SK-N-SH (cell line): ENCODE measurements around the gene BRAF. TPM values are rescaled to one million over a fixed set of nuclear protein-coding genes. Genes with fewer than 3 reads are reported as not detected.

Experiments
- CTCF ChIA-PET: fragments of 300-600, 350-600 bp; formaldehyde crosslinking; extraction: SDS; loops from one replicate; lab custom pipeline; 2021; lab: Yijun Ruan, JAX
- POLR2A ChIA-PET: fragments of 350-600 bp; sonication (Branson Sonifier 250); formaldehyde crosslinking; extraction: SDS; loops from one replicate; lab custom pipeline; 2020; ENCODE audit warnings: antibody characterized with exemption, inconsistent platforms; lab: Yijun Ruan, JAX
- DNase-seq: peaks from one replicate; pipeline ENCODE4 v3.0.0; 2012
- H2AFZ ChIP-seq: fragments of 200-600 bp; sonication (generic); 2 replicates; pipeline ENCODE4 v1.8.1; 2016; ENCODE audit warnings: antibody characterized with exemption, mild to moderate bottlenecking, low read depth
- H3F3A ChIP-seq: fragments of 200-600 bp; sonication (generic); replicated peaks from 2 replicates; pipeline ENCODE3; 2016; ENCODE audit warnings: antibody characterized with exemption, mild to moderate bottlenecking; ENCODE audit not compliant: insufficient read depth
- H3K27ac ChIP-seq, 2 experiments: fragments of 200-500 bp in 1 of 2; fragments of 200-600 bp in 1 of 2; sonication (Bioruptor generic) in 1 of 2; sonication (generic), shearing (Covaris generic) in 1 of 2; 2 replicates each; pipeline versions ENCODE4 v1.5.1 to v1.6.1; 2014 to 2016; ENCODE audit warnings: low read depth in 2 of 2, inconsistent platforms in 1 of 2, low read length in 1 of 2, mild to moderate bottlenecking in 1 of 2, mixed read lengths in 1 of 2
- H3K27me3 ChIP-seq: fragments of 200-600 bp; sonication (generic), shearing (Covaris generic); 2 replicates; pipeline ENCODE4 v1.6.1; 2016; ENCODE audit warnings: mixed run types; ENCODE audit not compliant: insufficient read depth
- H3K36me3 ChIP-seq, 2 experiments: fragments of 200-500 bp in 1 of 2; fragments of 200-600 bp in 1 of 2; sonication (Bioruptor generic) in 1 of 2; sonication (generic) in 1 of 2; replicated peaks in 1 of 2; 2 replicates each; pipeline versions ENCODE3 to v1.5.1; 2014 to 2016; ENCODE audit warnings: low read length in 1 of 2, mild to moderate bottlenecking in 1 of 2; ENCODE audit not compliant: insufficient read depth in 2 of 2, control insufficient read depth in 1 of 2
- H3K4me1 ChIP-seq, 2 experiments: fragments of 200-500 bp in 1 of 2; fragments of 200-600 bp in 1 of 2; sonication (Bioruptor generic) in 1 of 2; sonication (generic), shearing (Covaris generic) in 1 of 2; 2 replicates each; pipeline versions ENCODE4 v1.5.1 to v1.6.1; 2014 to 2016; ENCODE audit warnings: low read depth in 1 of 2, low read length in 1 of 2, mixed run types in 1 of 2; ENCODE audit not compliant: insufficient read depth in 2 of 2, control insufficient read depth in 1 of 2
- H3K4me2 ChIP-seq: fragments of 200-600 bp; sonication (generic), shearing (Covaris generic); 2 replicates; pipeline ENCODE4 v1.6.1; 2017; ENCODE audit warnings: mixed run types
- H3K4me3 ChIP-seq, 2 experiments: fragments of 200-500 bp in 1 of 2; fragments of 200-600 bp in 1 of 2; sonication (Bioruptor generic) in 1 of 2; sonication (generic), shearing (Covaris generic) in 1 of 2; 2 replicates each; pipeline versions ENCODE4 v1.5.1 to v1.8.1; 2014 to 2016; ENCODE audit warnings: low read depth in 2 of 2, inconsistent platforms in 1 of 2, low read length in 1 of 2, mild to moderate bottlenecking in 1 of 2, mixed read lengths in 1 of 2, moderate library complexity in 1 of 2
- H3K79me2 ChIP-seq: fragments of 200-600 bp; sonication (generic); 2 replicates; pipeline ENCODE4 v1.8.1; 2017; ENCODE audit warnings: mild to moderate bottlenecking; ENCODE audit not compliant: insufficient read depth
- H3K9ac ChIP-seq: fragments of 200-600 bp; sonication (generic); 2 replicates; pipeline ENCODE4 v1.6.1; 2017; ENCODE audit warnings: mixed run types
- H3K9me2 ChIP-seq: fragments of 200-600 bp; sonication (generic); 2 replicates; pipeline ENCODE4 v1.6.1; 2017; ENCODE audit warnings: mixed run types
- H3K9me3 ChIP-seq: fragments of 200-600 bp; sonication (generic); 2 replicates; pipeline ENCODE4 v1.6.1; 2017; ENCODE audit warnings: mixed run types, mild to moderate bottlenecking, moderate library complexity
- H4K20me1 ChIP-seq: fragments of 200-600 bp; sonication (generic); 2 replicates; pipeline ENCODE4 v1.6.1; 2017; ENCODE audit warnings: mild to moderate bottlenecking, mixed run types; ENCODE audit not compliant: insufficient read depth
- CHD2 ChIP-seq: fragments of 150-350 bp; IDR thresholded peaks from 2 replicates; pipeline ENCODE4 v1.6.1; 2018; ENCODE audit warnings: low read length; ENCODE audit not compliant: partially characterized antibody
- ELF1 ChIP-seq: IDR thresholded peaks from 2 replicates; pipeline ENCODE4 v1.4.0; 2012
- EP300 ChIP-seq, 2 experiments: IDR thresholded peaks; 2 replicates each; pipeline versions ENCODE4 v1.4.0 to v1.6.1; 2012; ENCODE audit warnings: borderline replicate concordance in 1 of 2, low read depth in 1 of 2, low read length in 1 of 2
- FOSL2 ChIP-seq: IDR thresholded peaks from 2 replicates; pipeline ENCODE4 v1.4.0; 2012; ENCODE audit warnings: low read depth, mild to moderate bottlenecking, moderate library complexity, borderline replicate concordance
- FOXJ3 ChIP-seq: sonication (generic); formaldehyde crosslinking; IDR thresholded peaks from 2 replicates; pipeline ENCODE4 v1.5.1; 2020; ENCODE audit warnings: mild to moderate bottlenecking, missing genetic modification reagents
- FOXM1 ChIP-seq: IDR thresholded peaks from 2 replicates; pipeline ENCODE4 v1.4.0; 2012; ENCODE audit warnings: low read depth, mild to moderate bottlenecking
- GABPA ChIP-seq: IDR thresholded peaks from 2 replicates; pipeline ENCODE4 v1.4.0; 2012; ENCODE audit warnings: low read depth, mild to moderate bottlenecking
- JUND ChIP-seq: IDR thresholded peaks from 2 replicates; pipeline ENCODE4 v1.4.0; 2012
- MEF2A ChIP-seq: IDR thresholded peaks from 2 replicates; pipeline ENCODE4 v1.4.0; 2012; ENCODE audit warnings: low read depth, borderline replicate concordance
- MXI1 ChIP-seq: IDR thresholded peaks from 2 replicates; pipeline ENCODE4 v1.6.1; 2012; ENCODE audit warnings: mild to moderate bottlenecking, low read depth, low read length, improper control_type of control experiment
- NFIC ChIP-seq: IDR thresholded peaks from 2 replicates; pipeline ENCODE4 v1.4.0; 2012; ENCODE audit warnings: borderline replicate concordance
- POLR2AphosphoS5 ChIP-seq: IDR thresholded peaks from 2 replicates; pipeline ENCODE4 v1.6.1; 2012; ENCODE audit warnings: low read depth, low read length
- RFX5 ChIP-seq: IDR thresholded peaks from 2 replicates; pipeline ENCODE4 v1.6.1; 2012; ENCODE audit warnings: mild to moderate bottlenecking, improper control_type of control experiment, low read length
- SIN3A ChIP-seq: IDR thresholded peaks from 2 replicates; pipeline ENCODE4 v1.6.1; 2012; ENCODE audit warnings: low read depth, mild to moderate bottlenecking, low read length, moderate library complexity, borderline replicate concordance
- TCF12 ChIP-seq: IDR thresholded peaks from 2 replicates; pipeline ENCODE4 v1.4.0; 2012
- TEAD4 ChIP-seq: IDR thresholded peaks from 2 replicates; pipeline ENCODE4 v1.4.0; 2012; ENCODE audit warnings: mild to moderate bottlenecking, borderline replicate concordance; ENCODE audit not compliant: insufficient read depth
- YY1 ChIP-seq: IDR thresholded peaks from 2 replicates; pipeline ENCODE4 v1.4.0; 2012; ENCODE audit warnings: low read depth, mild to moderate bottlenecking
- WGBS: methylation state at CpG from one replicate; pipeline ENCODE4 v1.1.6; 2017; ENCODE audit warnings: low lambda C conversion rate; 5-methylcytosine and 5-hydroxymethylcytosine counted together
- polyA plus RNA-seq, 3 experiments: library from polyadenylated mRNA; depleted of rRNA; stranded (reverse); fragments of >200 nt; gene quantifications; 2 replicates each; pipeline ENCODE4 v1.2.3, GENCODE V29; 2012
- TF ChIP-seq, protein P1 (sequence below): fragments of 200-600 bp; sonication (generic); IDR thresholded peaks from 2 replicates; pipeline ENCODE4 v1.6.1; 2017; ENCODE audit warnings: antibody characterized with exemption, mild to moderate bottlenecking, moderate library complexity

Gene BRAF
- polyA plus RNA-seq, 1 of the 3 experiments (the other 2 are of a cell fraction) = 5.2 TPM

DNA sequence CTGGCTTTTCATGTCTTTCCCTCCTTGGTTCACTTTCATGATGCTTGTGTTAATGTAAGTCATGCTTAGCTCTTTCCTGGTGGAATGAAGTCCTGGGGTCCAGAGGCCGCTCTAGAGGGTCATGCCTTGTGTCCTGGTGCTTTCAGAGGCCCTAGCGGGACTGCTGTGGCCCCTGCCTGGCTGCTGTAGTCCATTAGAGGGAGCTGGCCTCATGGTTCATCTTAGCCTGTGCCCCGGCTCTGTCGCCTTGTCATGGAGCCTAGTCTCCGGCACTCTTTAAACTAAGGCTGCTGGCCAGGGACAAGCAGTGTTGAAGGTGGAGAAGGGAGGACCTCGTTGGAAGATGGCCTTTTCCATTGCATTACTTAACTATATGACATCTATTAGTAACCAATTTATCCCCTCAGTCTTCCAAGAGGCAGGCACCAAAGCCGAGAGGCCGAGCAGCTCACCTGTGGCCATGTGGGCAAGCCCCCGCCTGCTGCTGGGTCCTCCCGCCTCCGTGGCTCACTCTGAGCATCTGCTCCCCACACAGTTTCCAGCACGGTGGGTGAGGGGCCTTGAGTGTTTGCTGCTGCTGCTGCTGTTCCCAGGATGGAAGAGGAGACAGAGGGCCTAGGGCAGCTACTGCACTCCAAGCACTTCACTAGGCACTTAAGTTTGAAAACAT is 233.2 kb downstream of the BRAF start:
- Histone ChIP-seq H3K27ac (no peak overlapping the region), H3F3A (no peaks in the 10 kb centered on the region), H3K9me3 (no peaks in the 10 kb centered on the region), H3K36me3 (peaks cover 5 to 11% of the 10 kb centered on the region in 2 experiments), H3K9me2 (no peaks in the 10 kb centered on the region), H3K4me3 (no peak overlapping the region)
- POLR2A ChIA-PET = no interaction called here
- TF ChIP-seq JUND = no peak
- TF ChIP-seq, protein P1, sequence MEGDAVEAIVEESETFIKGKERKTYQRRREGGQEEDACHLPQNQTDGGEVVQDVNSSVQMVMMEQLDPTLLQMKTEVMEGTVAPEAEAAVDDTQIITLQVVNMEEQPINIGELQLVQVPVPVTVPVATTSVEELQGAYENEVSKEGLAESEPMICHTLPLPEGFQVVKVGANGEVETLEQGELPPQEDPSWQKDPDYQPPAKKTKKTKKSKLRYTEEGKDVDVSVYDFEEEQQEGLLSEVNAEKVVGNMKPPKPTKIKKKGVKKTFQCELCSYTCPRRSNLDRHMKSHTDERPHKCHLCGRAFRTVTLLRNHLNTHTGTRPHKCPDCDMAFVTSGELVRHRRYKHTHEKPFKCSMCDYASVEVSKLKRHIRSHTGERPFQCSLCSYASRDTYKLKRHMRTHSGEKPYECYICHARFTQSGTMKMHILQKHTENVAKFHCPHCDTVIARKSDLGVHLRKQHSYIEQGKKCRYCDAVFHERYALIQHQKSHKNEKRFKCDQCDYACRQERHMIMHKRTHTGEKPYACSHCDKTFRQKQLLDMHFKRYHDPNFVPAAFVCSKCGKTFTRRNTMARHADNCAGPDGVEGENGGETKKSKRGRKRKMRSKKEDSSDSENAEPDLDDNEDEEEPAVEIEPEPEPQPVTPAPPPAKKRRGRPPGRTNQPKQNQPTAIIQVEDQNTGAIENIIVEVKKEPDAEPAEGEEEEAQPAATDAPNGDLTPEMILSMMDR = no peak
- no peak for TF ChIP-seq POLR2AphosphoS5
- TF ChIP-seq RFX5 = no peak
- no peak for TF ChIP-seq FOXJ3
- no peak for TF ChIP-seq FOSL2
- TF ChIP-seq TEAD4 = no peak
- TF ChIP-seq, all 33 proteins: peak for 0
- Histone ChIP-seq H3K27me3 (no peaks in the 10 kb centered on the region), H3K4me1 (peaks cover 6 to 7% of the 10 kb centered on the region in 2 experiments; a peak in 2 of 4 replicates), H3K9ac (no peak overlapping the region), H4K20me1 (no peaks in the 10 kb centered on the region), H3K79me2 (no peaks in the 10 kb centered on the region), H2AFZ (no peak overlapping the region), H3K4me2 (no peak overlapping the region)
- no peak for DNase-seq
- 95% methylated on average over 12 of the region's 12 CpGs for WGBS
- CTCF ChIA-PET = interaction anchor here (0.8 to 1.2 kb wide), 3 partner anchors 16 to 174 kb away, joined by 3 to 5 read pairs (median 3); no protein-coding TSS in a partner anchor

DNA sequence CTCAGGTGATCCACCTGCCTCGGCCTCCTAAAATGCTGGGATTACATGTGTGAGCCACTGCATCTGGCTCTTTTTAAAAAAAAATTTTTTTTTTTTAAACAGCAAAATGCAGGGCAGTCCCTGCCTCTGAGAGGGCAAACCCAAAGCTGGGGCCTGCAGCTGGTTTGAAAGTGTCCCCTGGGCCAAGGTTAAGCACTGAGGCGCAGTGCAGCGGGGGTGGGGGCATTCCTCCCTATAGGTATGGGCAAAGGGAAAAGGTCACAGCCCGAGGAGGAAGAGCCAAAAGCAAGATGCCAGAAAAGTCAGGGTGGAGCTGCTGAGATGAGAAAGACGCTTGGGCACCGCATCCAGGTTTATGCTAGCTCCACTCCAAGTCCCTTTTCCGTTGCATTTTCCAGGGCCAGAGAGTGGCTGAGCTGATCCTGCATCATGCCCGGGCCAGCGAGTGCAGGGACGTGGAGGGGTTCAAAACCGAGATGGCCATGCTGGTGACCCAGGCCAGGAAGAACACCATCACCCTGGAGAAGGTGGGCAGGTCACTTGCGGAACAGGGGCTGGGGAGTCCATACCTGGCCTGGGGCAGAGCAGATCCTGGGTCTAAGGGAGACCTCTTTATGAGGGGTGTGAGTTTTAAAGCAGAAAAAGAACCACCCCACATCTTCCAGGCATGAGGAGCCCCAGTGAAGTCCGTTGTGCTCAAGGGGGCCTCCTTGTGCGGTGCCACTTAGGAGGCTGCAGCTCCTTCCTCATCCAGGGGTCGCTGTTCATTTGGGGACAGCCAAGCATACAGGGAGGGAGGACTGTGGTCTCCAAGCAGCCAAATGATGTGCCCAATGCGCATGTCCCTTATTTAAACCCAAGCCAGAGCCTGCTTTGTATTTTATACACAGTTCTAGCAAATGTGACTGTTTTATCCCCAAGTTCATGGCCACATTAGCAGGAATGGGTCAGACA is 235.3 kb downstream of the BRAF start:
- H4K20me1 ChIP-seq = no peaks in the 10 kb centered on the region
- H3K4me3 ChIP-seq = no peak overlapping the region
- no peaks in the 10 kb centered on the region for H3K79me2 ChIP-seq
- no peaks in the 10 kb centered on the region for H3K9me3 ChIP-seq
- H3K4me1 ChIP-seq = no peaks in the 10 kb centered on the region
- CTCF ChIA-PET = interaction anchor here (0.6 to 1.8 kb wide), 3 partner anchors 8 to 956 kb away, joined by 3 to 6 read pairs (median 3); no protein-coding TSS in a partner anchor
- H3K27ac ChIP-seq = no peak overlapping the region
- no peak overlapping the region for H3K9ac ChIP-seq
- POLR2A ChIA-PET = no interaction called here
- peaks cover 5 to 11% of the 10 kb centered on the region in 2 experiments for H3K36me3 ChIP-seq
- H3K9me2 ChIP-seq = no peaks in the 10 kb centered on the region
- 94% methylated on average over 16 of the region's 16 CpGs for WGBS
- no peaks in the 10 kb centered on the region for H3F3A ChIP-seq
- no peak overlapping the region for H3K4me2 ChIP-seq
- H2AFZ ChIP-seq = no peak overlapping the region
- no peak for DNase-seq
- no peaks in the 10 kb centered on the region for H3K27me3 ChIP-seq
- TF ChIP-seq TCF12 (no peak), SIN3A (no peak), ELF1 (no peak), MEF2A (no peak), NFIC (no peak), EP300 (IDR thresholded peaks at IDR 0.05; ENCODE audit: borderline replicate concordance in 1 of 2, low read depth in 1 of 2, low read length in 1 of 2) (no peak), FOXM1 (no peak), CHD2 (no peak), GABPA (no peak), FOXJ3 (no peak), MXI1 (no peak), POLR2AphosphoS5 (no peak), YY1 (no peak)
- TF ChIP-seq, protein P1 = no peak
